Hepatocyte (in vitro differentiated cells): ENCODE results near the gene M6PR.

Source experiments
- CTCF ChIP-seq: fragments of 200-600 bp; sonication (generic); IDR thresholded peaks from 2 replicates; pipeline ENCODE4 v1.5.1; 2016; ENCODE audit warnings: antibody characterized with exemption, mild to moderate bottlenecking; ENCODE audit not compliant: poor library complexity
- EZH2 ChIP-seq: fragments of 200-600 bp; sonication (generic); IDR thresholded peaks from 2 replicates; pipeline ENCODE4 v1.6.1; 2016; ENCODE audit warnings: antibody characterized with exemption, mild to moderate bottlenecking, borderline replicate concordance
- EZH2phosphoT487 ChIP-seq: fragments of 200-600 bp; sonication (generic); IDR thresholded peaks from one replicate; pipeline ENCODE4 v1.6.1; 2018; ENCODE audit warnings: antibody characterized with exemption, mild to moderate bottlenecking, low read depth, moderate library complexity; ENCODE audit not compliant: unreplicated experiment, severe bottlenecking

GRCh38 chr12:8956772-8957171, 7.3 kb upstream of the M6PR start:
- no peak for TF ChIP-seq CTCF
- TF ChIP-seq EZH2phosphoT487: no peak
- no peak for TF ChIP-seq EZH2
